ENCODE data around the gene ZBTB7B. TPM values are rescaled to one million over a fixed set of nuclear protein-coding genes. Genes with fewer than 3 reads are reported as not detected.

ZBTB7B gene
- total RNA-seq, 2 donors from 2014 or later: 35.3 to 66.3 TPM

- TF ChIP-seq, protein P1, sequence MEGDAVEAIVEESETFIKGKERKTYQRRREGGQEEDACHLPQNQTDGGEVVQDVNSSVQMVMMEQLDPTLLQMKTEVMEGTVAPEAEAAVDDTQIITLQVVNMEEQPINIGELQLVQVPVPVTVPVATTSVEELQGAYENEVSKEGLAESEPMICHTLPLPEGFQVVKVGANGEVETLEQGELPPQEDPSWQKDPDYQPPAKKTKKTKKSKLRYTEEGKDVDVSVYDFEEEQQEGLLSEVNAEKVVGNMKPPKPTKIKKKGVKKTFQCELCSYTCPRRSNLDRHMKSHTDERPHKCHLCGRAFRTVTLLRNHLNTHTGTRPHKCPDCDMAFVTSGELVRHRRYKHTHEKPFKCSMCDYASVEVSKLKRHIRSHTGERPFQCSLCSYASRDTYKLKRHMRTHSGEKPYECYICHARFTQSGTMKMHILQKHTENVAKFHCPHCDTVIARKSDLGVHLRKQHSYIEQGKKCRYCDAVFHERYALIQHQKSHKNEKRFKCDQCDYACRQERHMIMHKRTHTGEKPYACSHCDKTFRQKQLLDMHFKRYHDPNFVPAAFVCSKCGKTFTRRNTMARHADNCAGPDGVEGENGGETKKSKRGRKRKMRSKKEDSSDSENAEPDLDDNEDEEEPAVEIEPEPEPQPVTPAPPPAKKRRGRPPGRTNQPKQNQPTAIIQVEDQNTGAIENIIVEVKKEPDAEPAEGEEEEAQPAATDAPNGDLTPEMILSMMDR (IDR thresholded peaks at IDR 0.05): no peak
- H3K4me3 ChIP-seq: no peak overlapping the region
- no peak for ATAC-seq (ENCODE audit: insufficient number of reproducible peaks, low FRiP score, low read depth)
Measured at GRCh38 chr1:155040358-155041093, 37.9 kb downstream of the ZBTB7B start.

GRCh38 chr1:155042789-155043188 lies 40.2 kb downstream of the ZBTB7B start:
- Histone ChIP-seq H3K9me3 (no peaks in the 10 kb centered on the region), H3K27me3 (replicated peaks; ENCODE audit: insufficient read depth) (no peaks in the 10 kb centered on the region), H3K36me3 (no peaks in the 10 kb centered on the region), H3K4me1 (ENCODE audit: control insufficient read depth in 1 of 2, low read depth in 2 of 2) (peaks cover 0 to 4% of the 10 kb centered on the region in 2 donors), H3K4me3 (no peak overlapping the region), H3K27ac (no peak overlapping the region)
- TF ChIP-seq, protein P1 (IDR thresholded peaks at IDR 0.05): no peak
- no peak for ATAC-seq (ENCODE audit: insufficient number of reproducible peaks, low FRiP score, low read depth)
- DNase-seq (ENCODE audit: low spot score): no peak

More at GRCh38 chr1:155040358-155041093, 37.9 kb downstream of the ZBTB7B start:
- no peaks in the 10 kb centered on the region for H3K36me3 ChIP-seq
- no peak for DNase-seq (ENCODE audit: low spot score)
- H3K27me3 ChIP-seq (replicated peaks; ENCODE audit: insufficient read depth): no peaks in the 10 kb centered on the region
- H3K9me3 ChIP-seq: no peaks in the 10 kb centered on the region
- peaks cover 0 to 4% of the 10 kb centered on the region in 2 donors for H3K4me1 ChIP-seq (ENCODE audit: control insufficient read depth in 1 of 2, low read depth in 2 of 2)
- no peak overlapping the region for H3K27ac ChIP-seq

- ATAC-seq (ENCODE audit: insufficient number of reproducible peaks, low FRiP score, low read depth): no peak
- Histone ChIP-seq H3K27ac (no peak overlapping the region), H3K4me3 (no peak overlapping the region), H3K4me1 (ENCODE audit: control insufficient read depth in 1 of 2, low read depth in 2 of 2) (peaks cover 0 to 4% of the 10 kb centered on the region in 2 donors), H3K9me3 (no peaks in the 10 kb centered on the region), H3K36me3 (no peaks in the 10 kb centered on the region), H3K27me3 (replicated peaks; ENCODE audit: insufficient read depth) (no peaks in the 10 kb centered on the region)
- TF ChIP-seq, protein P1 (IDR thresholded peaks at IDR 0.05): no peak
- DNase-seq (ENCODE audit: low spot score): no peak
Measured at GRCh38 chr1:155043301-155043702, 40.7 kb downstream of the ZBTB7B start.

DNA sequence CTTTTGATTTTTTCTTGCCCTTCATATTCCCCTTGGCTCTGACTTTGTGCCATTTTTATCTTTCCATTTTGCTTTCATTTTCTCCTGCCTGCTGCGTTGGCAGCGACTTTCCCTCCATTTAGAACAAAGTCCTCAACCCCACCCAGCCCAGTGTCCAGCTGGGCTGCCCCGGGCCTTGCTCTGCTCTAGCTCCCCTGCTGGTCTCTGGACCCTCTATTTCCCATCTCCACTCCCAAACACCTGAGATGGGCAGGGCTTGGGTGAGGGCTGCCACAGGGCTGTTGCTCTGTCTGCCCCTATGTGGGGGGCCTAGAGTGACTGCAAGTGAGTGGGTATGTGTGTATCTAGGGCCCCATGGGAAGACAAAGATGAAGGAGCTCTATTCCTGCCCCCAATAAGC lies 41.2 kb downstream of the ZBTB7B start:
- TF ChIP-seq, protein P1 (IDR thresholded peaks at IDR 0.05): no peak
- ATAC-seq (ENCODE audit: insufficient number of reproducible peaks, low FRiP score, low read depth): no peak
- no peak overlapping the region for H3K27ac ChIP-seq

GRCh38 chr1:155044365-155044764 lies 41.8 kb downstream of the ZBTB7B start:
- Histone ChIP-seq H3K4me1 (ENCODE audit: control insufficient read depth in 1 of 2, low read depth in 2 of 2) (peaks cover 0 to 4% of the 10 kb centered on the region in 2 donors), H3K27ac (peak overlapping the region in 1 of 2 donors; percentile 27), H3K36me3 (no peaks in the 10 kb centered on the region), H3K9me3 (no peaks in the 10 kb centered on the region), H3K4me3 (no peak overlapping the region), H3K27me3 (replicated peaks; ENCODE audit: insufficient read depth) (no peaks in the 10 kb centered on the region)
- DNase-seq (ENCODE audit: low spot score) (no peak), ATAC-seq (ENCODE audit: insufficient number of reproducible peaks, low FRiP score, low read depth) (no peak)
- TF ChIP-seq, protein P1 (IDR thresholded peaks at IDR 0.05): no peak

More for the DNA sequence above, 41.2 kb downstream of the ZBTB7B start:
- no peaks in the 10 kb centered on the region for H3K9me3 ChIP-seq
- H3K27me3 ChIP-seq (replicated peaks; ENCODE audit: insufficient read depth): no peaks in the 10 kb centered on the region
- H3K4me3 ChIP-seq: no peak overlapping the region
- peaks cover 0 to 4% of the 10 kb centered on the region in 2 donors for H3K4me1 ChIP-seq (ENCODE audit: control insufficient read depth in 1 of 2, low read depth in 2 of 2)
- DNase-seq (ENCODE audit: low spot score): no peak
- H3K36me3 ChIP-seq: no peaks in the 10 kb centered on the region
